Prostate gland (tissue), 2 donors: ENCODE data around the gene TRAP1. TPM values are rescaled to one million over a fixed set of nuclear protein-coding genes. Genes with fewer than 3 reads are reported as not detected.

Source experiments
- DNase-seq: peaks from one replicate; pipeline ENCODE4 v3.0.0-alpha.2; 2019; ENCODE audit warnings: low spot score
- H3K27ac ChIP-seq, 2 donors: fragments of 200-600 bp; sonication (generic); 2 replicates each; pipeline ENCODE4 v1.5.1; 2017 to 2019
- H3K27me3 ChIP-seq: fragments of 200-600 bp; sonication (generic); replicated peaks from 2 replicates; pipeline ENCODE4 v1.5.1; 2019; ENCODE audit not compliant: insufficient read depth
- H3K36me3 ChIP-seq, 2 donors: fragments of 200-600 bp; sonication (generic); 1 replicate in 1 of 2; 2 replicates in 1 of 2; pipeline versions ENCODE4 v1.5.1 to v1.8.1; 2017 to 2019
- H3K4me1 ChIP-seq: fragments of 200-600 bp; sonication (generic); replicated peaks from 2 replicates; pipeline ENCODE4 v1.5.1; 2019
- H3K4me3 ChIP-seq, 2 donors: fragments of 200-600 bp; sonication (generic); 2 replicates each; pipeline ENCODE4 v1.5.1; 2017 to 2019
- H3K9me3 ChIP-seq: fragments of 200-600 bp; sonication (generic); 2 replicates; pipeline ENCODE4 v1.5.1; 2017
- CTCF ChIP-seq, 4 experiments: fragments of 200-600 bp in 2 of 4; fragments of 450-650 bp in 2 of 4; sonication (generic) in 2 of 4; IDR thresholded peaks; 1 replicate in 3 of 4; 2 replicates in 1 of 4; pipeline ENCODE4 v1.5.1; 2016 to 2019; ENCODE audit warnings: antibody characterized with exemption in 4 of 4, mild to moderate bottlenecking in 2 of 4, moderate library complexity in 2 of 4
- POLR2A ChIP-seq: fragments of 450-650 bp; IDR thresholded peaks from one replicate; pipeline ENCODE4 v1.6.1; 2016; ENCODE audit warnings: antibody characterized with exemption, mild to moderate bottlenecking
- POLR2AphosphoS5 ChIP-seq: sonication (generic); formaldehyde crosslinking; IDR thresholded peaks from one replicate; pipeline ENCODE4 v1.6.1; 2017; ENCODE audit warnings: antibody characterized with exemption
- WGBS: methylation state at CpG from one replicate; pipeline ENCODE4 v1.1.5; 2018; 5-methylcytosine and 5-hydroxymethylcytosine counted together
- intact Hi-C: fragments of 100-400 bp; cut with DNase I; formaldehyde crosslinking; loops from one replicate; pipeline ENCODE4 v1.14.2; 2022
- total RNA-seq, 2 donors: library from RNA; depleted of rRNA; stranded (reverse); fragments of >200 nt; gene quantifications; one replicate each; pipeline ENCODE4 v1.1.0, GENCODE V29; 2016

Gene TRAP1
- total RNA-seq, 2 donors from 2014 or later: 71.2 to 88.6 TPM

DNA sequence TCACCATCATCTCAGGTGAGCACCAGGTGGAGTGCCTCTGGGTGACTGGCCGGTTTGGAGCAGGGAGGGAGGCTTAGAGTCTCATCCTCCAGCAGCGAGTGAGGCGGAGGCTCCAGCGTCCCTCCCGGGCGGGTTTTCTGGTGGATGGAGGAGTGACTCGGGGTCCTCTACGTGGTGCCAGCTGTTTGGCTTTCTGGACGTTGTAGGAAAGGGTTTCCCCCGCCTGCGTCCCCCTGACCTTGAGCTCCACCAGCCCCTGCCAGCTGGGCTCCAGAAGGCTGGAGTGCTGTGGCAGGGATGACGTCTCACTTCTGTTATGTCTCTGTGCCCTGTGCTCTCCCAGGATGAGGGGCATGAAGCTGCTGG, 62.3 kb downstream of the TRAP1 start:
- Histone ChIP-seq H3K4me1 (no peaks in the 10 kb centered on the region), H3K36me3 (peaks cover 3 to 26% of the 10 kb centered on the region in 2 donors), H3K27ac (no peak overlapping the region), H3K27me3 (no peaks in the 10 kb centered on the region), H3K4me3 (no peak overlapping the region), H3K9me3 (no peaks in the 10 kb centered on the region)
- intact Hi-C loops: no loop called here
- TF ChIP-seq POLR2A: no peak
- TF ChIP-seq POLR2AphosphoS5: no peak
- TF ChIP-seq CTCF (IDR thresholded peaks at IDR 0.05): no peak
- no peak for DNase-seq
- 85% methylated on average over 12 of the region's 12 CpGs for WGBS

DNA sequence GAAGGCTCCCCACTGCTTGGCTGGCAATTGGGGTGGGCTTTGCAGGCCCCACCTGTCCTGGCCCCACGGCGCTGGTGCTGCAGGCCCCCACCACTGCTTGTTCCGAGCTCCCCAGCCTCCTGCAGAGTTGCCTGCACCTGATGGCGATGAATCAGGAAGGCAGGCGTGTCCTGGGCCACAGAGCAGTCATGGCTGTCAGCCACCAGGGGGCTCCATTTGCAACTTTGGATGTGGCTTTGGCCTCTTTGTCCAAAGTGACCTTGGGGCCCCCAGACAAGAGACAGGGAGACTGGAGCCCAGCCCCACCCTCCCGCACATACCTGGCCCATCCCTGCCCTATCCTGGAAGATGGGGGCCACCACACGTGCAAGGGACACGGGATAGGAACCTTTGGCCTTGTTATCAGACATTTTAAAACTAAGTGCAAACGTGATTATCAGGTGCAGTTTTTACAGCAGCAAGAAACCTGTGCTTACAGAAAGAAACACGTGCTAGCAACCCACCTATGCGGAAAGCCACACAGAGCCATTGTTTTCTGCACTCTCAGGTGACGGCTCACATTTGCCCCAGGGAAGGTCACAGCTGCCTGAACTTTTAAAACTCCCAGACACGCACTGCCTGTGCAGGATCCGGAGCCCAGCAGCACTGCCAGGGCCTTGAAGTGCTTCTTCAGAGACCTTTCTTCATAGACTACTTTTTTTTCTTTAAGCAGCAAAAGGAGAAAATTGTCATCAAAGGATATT, 62.9 kb downstream of the TRAP1 start, which contains the start of gene DNASE1:
DNASE1 (plus strand) TSS at position 443 of the 743 bp plus-strand sequence. CDS start 683 bp downstream, outside the sequence.
- WGBS: 68% methylated on average over 14 of the region's 14 CpGs
- Histone ChIP-seq H3K36me3 (peaks cover 3 to 26% of the 10 kb centered on the region in 2 donors), H3K4me3 (no peak within 1 kb of the TSS), H3K27me3 (no peaks in the 10 kb centered on the region), H3K4me1 (no peaks in the 10 kb centered on the region), H3K27ac (no peak within 1 kb of the TSS), H3K9me3 (no peaks in the 10 kb centered on the region)
- DNase-seq: no peak
- peak in 3 of 4 experiments; percentile 37 to 52 (median 44) for TF ChIP-seq CTCF (IDR thresholded peaks at IDR 0.05)
- no peak for TF ChIP-seq POLR2AphosphoS5
- TF ChIP-seq POLR2A: no peak
- intact Hi-C loops: no loop called here

- 85% methylated on average over 14 of the region's 14 CpGs for WGBS
- intact Hi-C loops: no loop called here
- no peak overlapping the region for H3K4me3 ChIP-seq
- no peak overlapping the region for H3K27ac ChIP-seq
- H3K9me3 ChIP-seq: no peaks in the 10 kb centered on the region
- TF ChIP-seq CTCF (IDR thresholded peaks at IDR 0.05): no peak
- TF ChIP-seq POLR2A: no peak
- no peak for TF ChIP-seq POLR2AphosphoS5
- peaks cover 3 to 23% of the 10 kb centered on the region in 2 donors for H3K36me3 ChIP-seq
- H3K4me1 ChIP-seq: no peaks in the 10 kb centered on the region
- no peaks in the 10 kb centered on the region for H3K27me3 ChIP-seq
- DNase-seq: no peak
Measured at GRCh38 chr16:3652373-3653195, 64.7 kb downstream of the TRAP1 start.

GRCh38 chr16:3651461-3652372, 65.6 kb downstream of the TRAP1 start:
- no peak overlapping the region for H3K27ac ChIP-seq
- intact Hi-C loops: no loop called here
- no peaks in the 10 kb centered on the region for H3K27me3 ChIP-seq
- peaks cover 3 to 15% of the 10 kb centered on the region in 2 donors for H3K36me3 ChIP-seq
- peaks cover 6% of the 10 kb centered on the region for H3K4me1 ChIP-seq
- H3K9me3 ChIP-seq: no peaks in the 10 kb centered on the region
- no peak for TF ChIP-seq POLR2A
- TF ChIP-seq CTCF (IDR thresholded peaks at IDR 0.05): no peak
- no peak for TF ChIP-seq POLR2AphosphoS5
- WGBS: 72% methylated on average over 18 of the region's 18 CpGs
- H3K4me3 ChIP-seq: no peak overlapping the region
- DNase-seq: no peak
